ENCODE results near the gene CGN.
"Not testable (repeated sequence)": the region's sequence is repeated elsewhere in the genome, so short reads cannot be mapped to it uniquely, and the experiment has no call there.

Gene CGN

DNA sequence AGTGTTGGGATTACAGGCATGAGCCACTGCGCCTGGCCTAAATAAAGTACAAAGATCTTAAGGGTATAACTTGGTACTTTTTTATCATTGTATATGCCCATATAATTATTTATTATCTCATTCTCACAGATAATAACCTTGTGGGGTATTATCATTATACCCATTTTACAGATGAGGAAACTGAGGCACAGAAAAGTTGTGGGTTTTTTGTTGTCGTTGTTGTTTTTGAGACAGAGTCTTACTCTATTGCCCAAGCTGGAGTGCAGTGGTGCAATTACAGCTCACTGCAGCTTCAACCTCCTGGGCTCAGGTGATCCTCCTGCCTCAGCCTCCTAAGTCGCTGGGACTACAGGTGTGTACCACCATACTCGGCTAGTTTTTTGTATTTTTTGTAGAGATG, 4.1 kb downstream of the CGN start:
- TF ChIP-seq, protein P1, sequence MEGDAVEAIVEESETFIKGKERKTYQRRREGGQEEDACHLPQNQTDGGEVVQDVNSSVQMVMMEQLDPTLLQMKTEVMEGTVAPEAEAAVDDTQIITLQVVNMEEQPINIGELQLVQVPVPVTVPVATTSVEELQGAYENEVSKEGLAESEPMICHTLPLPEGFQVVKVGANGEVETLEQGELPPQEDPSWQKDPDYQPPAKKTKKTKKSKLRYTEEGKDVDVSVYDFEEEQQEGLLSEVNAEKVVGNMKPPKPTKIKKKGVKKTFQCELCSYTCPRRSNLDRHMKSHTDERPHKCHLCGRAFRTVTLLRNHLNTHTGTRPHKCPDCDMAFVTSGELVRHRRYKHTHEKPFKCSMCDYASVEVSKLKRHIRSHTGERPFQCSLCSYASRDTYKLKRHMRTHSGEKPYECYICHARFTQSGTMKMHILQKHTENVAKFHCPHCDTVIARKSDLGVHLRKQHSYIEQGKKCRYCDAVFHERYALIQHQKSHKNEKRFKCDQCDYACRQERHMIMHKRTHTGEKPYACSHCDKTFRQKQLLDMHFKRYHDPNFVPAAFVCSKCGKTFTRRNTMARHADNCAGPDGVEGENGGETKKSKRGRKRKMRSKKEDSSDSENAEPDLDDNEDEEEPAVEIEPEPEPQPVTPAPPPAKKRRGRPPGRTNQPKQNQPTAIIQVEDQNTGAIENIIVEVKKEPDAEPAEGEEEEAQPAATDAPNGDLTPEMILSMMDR (conservative IDR thresholded peaks at IDR 0.05): no peak

DNA sequence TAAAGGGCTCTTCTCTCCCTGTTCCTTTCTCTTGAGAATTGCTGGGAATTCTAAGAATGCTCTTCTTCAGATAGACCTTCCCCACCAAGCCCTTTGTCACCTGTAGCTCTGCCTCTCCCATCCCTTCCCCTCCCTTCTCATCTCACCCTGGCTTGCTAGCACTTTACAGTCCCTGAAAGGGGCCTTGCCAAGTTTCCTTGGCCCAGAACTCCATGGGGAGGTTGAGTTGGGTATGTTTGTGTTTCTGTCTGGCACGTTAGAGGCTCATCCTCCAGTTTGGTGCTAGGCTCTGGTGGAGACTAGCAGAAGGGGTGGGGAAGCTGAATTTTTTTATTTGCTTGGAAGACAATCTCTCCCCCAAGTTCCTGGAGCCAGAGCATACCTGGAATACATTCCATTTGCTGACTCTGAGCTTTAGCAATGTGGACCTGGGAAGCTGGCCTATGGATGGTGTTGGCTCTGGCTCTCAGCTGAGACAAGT, 4.9 kb downstream of the CGN start:
- peak overlapping the region; percentile 99 for H3K27ac ChIP-seq
- TF ChIP-seq, protein P1 (conservative IDR thresholded peaks at IDR 0.05): no peak

More for the DNA sequence above, 4.1 kb downstream of the CGN start:
- H3K27ac ChIP-seq: peak overlapping the region; percentile 99

- TF ChIP-seq, protein P1 (conservative IDR thresholded peaks at IDR 0.05): no peak
- H3K27ac ChIP-seq: no peak overlapping the region; the same call in 1 of the 2 replicates
Measured at GRCh38 chr1:151518431-151518830, 7.2 kb downstream of the CGN start.

GRCh38 chr1:151518936-151519335, 7.7 kb downstream of the CGN start:
- no peak overlapping the region for H3K27ac ChIP-seq
- TF ChIP-seq, protein P1 (conservative IDR thresholded peaks at IDR 0.05): no peak

DNA sequence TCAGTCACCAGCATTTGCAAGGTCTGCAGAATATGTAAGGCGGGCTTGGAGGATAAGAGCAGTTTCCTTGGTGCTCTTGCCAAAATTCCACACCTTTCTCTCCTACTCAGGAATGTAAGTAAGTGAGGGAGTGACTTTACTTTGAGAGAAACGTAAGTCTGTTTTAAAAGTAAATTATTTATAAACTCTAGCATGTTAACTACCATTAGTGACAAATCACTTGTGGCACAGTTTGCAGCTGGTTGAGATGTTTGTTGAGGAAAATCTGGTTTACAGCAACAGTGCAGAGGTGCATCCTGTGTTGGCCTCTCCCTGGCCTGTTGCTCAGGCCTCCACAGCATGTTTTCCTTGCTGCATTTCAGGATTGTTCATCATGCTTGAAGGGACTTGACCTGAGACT, 8.5 kb downstream of the CGN start:
- H3K27ac ChIP-seq: no peak overlapping the region
- TF ChIP-seq, protein P1 (conservative IDR thresholded peaks at IDR 0.05): no peak

- TF ChIP-seq, protein P1 (conservative IDR thresholded peaks at IDR 0.05): no peak
- no peak overlapping the region for H3K27ac ChIP-seq
Measured at GRCh38 chr1:151520359-151520758, 9.2 kb downstream of the CGN start.

DNA sequence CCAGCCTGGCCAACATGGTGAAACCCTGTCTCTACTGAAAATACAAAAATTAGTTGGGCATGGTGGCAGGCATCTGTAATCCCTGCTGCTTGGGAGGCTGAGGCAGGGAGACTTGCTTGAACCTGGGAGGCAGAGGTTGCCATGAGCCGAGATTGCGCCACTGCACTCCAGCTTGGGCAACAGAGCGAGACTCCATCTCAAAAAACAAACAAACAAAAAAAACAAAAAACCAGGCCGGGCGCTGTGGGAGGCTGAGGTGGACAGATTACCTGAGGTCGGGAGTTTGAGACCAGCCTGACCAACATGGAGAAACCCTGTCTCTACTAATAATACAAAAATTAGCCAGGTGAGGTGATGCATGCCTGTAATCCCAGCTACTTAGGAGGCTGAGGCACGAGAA, 11.2 kb downstream of the CGN start:
- not testable (repeated sequence) for H3K27ac ChIP-seq

GRCh38 chr1:151523326-151523725, 12.1 kb downstream of the CGN start:
- TF ChIP-seq, protein P1 (conservative IDR thresholded peaks at IDR 0.05): no peak
- no peak overlapping the region for H3K27ac ChIP-seq
